K562 (cell line): ENCODE data around the gene UTP11.

Experiments used
- ARID4B ChIP-seq: sonication (generic); formaldehyde crosslinking; IDR thresholded peaks from 2 replicates; pipeline ENCODE4 v1.8.0; 2022; ENCODE audit warnings: mild to moderate bottlenecking, missing genetic modification reagents
- CBX3 ChIP-seq, 2 experiments: IDR thresholded peaks; 1 replicate in 1 of 2; 2 replicates in 1 of 2; pipeline ENCODE4 v1.6.1; 2012; ENCODE audit warnings: inconsistent platforms in 2 of 2, low read length in 2 of 2, borderline replicate concordance in 1 of 2, control low read depth in 1 of 2
- CREB3L1 ChIP-seq: fragments of 450-650 bp; IDR thresholded peaks from 2 replicates; pipeline ENCODE4 v1.6.1; 2014; ENCODE audit warnings: low read depth, mild to moderate bottlenecking, moderate library complexity, borderline replicate concordance
- CTCF ChIP-seq, 3 experiments: IDR thresholded peaks in 2 of 3; conservative IDR thresholded peaks in 1 of 3; 2 replicates each; pipeline ENCODE4 v1.5.1; 2011 to 2012; ENCODE audit warnings: low read length in 3 of 3, mild to moderate bottlenecking in 3 of 3, control low read depth in 2 of 3, improper control_type of control experiment in 1 of 3, inconsistent platforms in 1 of 3, low read depth in 1 of 3, mixed read lengths in 1 of 3, moderate library complexity in 1 of 3; ENCODE audit not compliant: insufficient read depth in 2 of 3
- EHMT2 ChIP-seq: fragments of 450-650 bp; IDR thresholded peaks from 2 replicates; pipeline ENCODE4 v1.6.1; 2018; ENCODE audit warnings: antibody characterized with exemption
- HDAC2 ChIP-seq: fragments of 450-650 bp; IDR thresholded peaks from 2 replicates; pipeline ENCODE4 v1.6.1; 2016; ENCODE audit warnings: mild to moderate bottlenecking
- KLF16 ChIP-seq: IDR thresholded peaks from 2 replicates; pipeline ENCODE4 v1.6.1; 2016; ENCODE audit warnings: antibody characterized with exemption
- NRF1 ChIP-seq, 2 experiments: fragments of 450-650 bp; IDR thresholded peaks in 1 of 2; conservative IDR thresholded peaks in 1 of 2; 2 replicates each; pipeline ENCODE4 v1.6.1; 2014; ENCODE audit warnings: mild to moderate bottlenecking in 2 of 2
- PCBP2 ChIP-seq: fragments of 200-400 bp; formaldehyde crosslinking; IDR thresholded peaks from 2 replicates; pipeline ENCODE4 v1.6.1; 2018; ENCODE audit warnings: low read length, low read depth, mild to moderate bottlenecking, moderate library complexity; ENCODE audit not compliant: poor library complexity, severe bottlenecking
- SRSF9 ChIP-seq: fragments of 200-400 bp; formaldehyde crosslinking; IDR thresholded peaks from 2 replicates; pipeline ENCODE4 v1.6.1; 2017; ENCODE audit warnings: low read depth, low read length, borderline replicate concordance
- ZBTB40 ChIP-seq, 2 experiments: fragments of 450-650 bp in 1 of 2; sonication (generic) in 1 of 2; formaldehyde crosslinking in 1 of 2; IDR thresholded peaks; 2 replicates each; pipeline versions ENCODE4 v1.7.1 to v1.9.0; 2016 to 2022; ENCODE audit warnings: inconsistent platforms in 1 of 2, mild to moderate bottlenecking in 1 of 2, missing genetic modification reagents in 1 of 2

GRCh38 chr1:37983546-37983945 is 29.0 kb upstream of the UTP11 start:
- TF ChIP-seq NRF1 (conservative IDR thresholded peaks at IDR 0.05 in 1 of 2, IDR thresholded peaks at IDR 0.05 in 1 of 2) (no peak), CTCF (IDR thresholded peaks at IDR 0.05 in 2 of 3, conservative IDR thresholded peaks at IDR 0.05 in 1 of 3; ENCODE audit: insufficient read depth in 2 of 3, low read depth in 1 of 3, low read length in 3 of 3) (no peak), PCBP2 (no peak), ARID4B (CRISPR knock-in tag) (no peak), CREB3L1 (no peak), ZBTB40 (IDR thresholded peaks at IDR 0.05) (no peak), ZBTB40 (CRISPR knock-in tag; IDR thresholded peaks at IDR 0.05) (no peak), KLF16 (no peak), EHMT2 (no peak), SRSF9 (no peak), HDAC2 (no peak), CBX3 (IDR thresholded peaks at IDR 0.05; ENCODE audit: borderline replicate concordance in 1 of 2, low read length in 2 of 2) (no peak)
